GM12878 (cell line): ENCODE results near the gene CHAD. TPM values are rescaled to one million over a fixed set of nuclear protein-coding genes. Genes with fewer than 3 reads are reported as not detected.

Experiments
- ATAC-seq: fragments of 200-7000 bp; cut with Tn5 transposase; 3 replicates; pipeline ENCODE4 v1.9.1; 2020; ENCODE audit warnings: mild to moderate bottlenecking, moderate library complexity
- BruUV-seq: library from RNA; stranded (reverse); fragments of 400-500 nt; replicated peaks from 2 replicates; lab custom pipeline; 2021; lab: Mats Ljungman, UMichigan
- CTCF ChIA-PET: fragments of 300-600 bp; sonication (Branson Sonifier 250); formaldehyde crosslinking; extraction: SDS; loops from one replicate; lab custom pipeline; 2021; ENCODE audit warnings: inconsistent platforms; lab: Yijun Ruan, JAX
- POLR2A ChIA-PET: fragments of 350-600 bp; formaldehyde crosslinking; extraction: SDS; loops from one replicate; lab custom pipeline; 2021; ENCODE audit warnings: inconsistent platforms; lab: Charles Lee
- RAD21 ChIA-PET: fragments of 300-600 bp; sonication (Branson Sonifier 250); formaldehyde crosslinking; loops from one replicate; lab custom pipeline; 2023; ENCODE audit warnings: antibody characterized with exemption; ENCODE audit not compliant: unreplicated experiment; lab: Charles Lee
- SMC1A ChIA-PET: fragments of 300-600 bp; sonication (Branson Sonifier 250); formaldehyde crosslinking; loops from one replicate; lab custom pipeline; 2023; ENCODE audit not compliant: unreplicated experiment, uncharacterized antibody; lab: Charles Lee
- DNase-seq: peaks from one replicate; pipeline ENCODE4 v3.0.0-alpha.2; 2011; ENCODE audit warnings: low read depth, low spot score
- FAIRE-seq: peaks from 3 replicates; lab custom pipeline; 2011; peaks lifted over from hg19 to GRCh38; lab: Jason Lieb, UNC
- H2AFZ ChIP-seq: 2 replicates; pipeline ENCODE4 v1.6.0; 2011; ENCODE audit warnings: low read depth, low read length, control low read depth; ENCODE audit not compliant: control insufficient read depth
- H3K27ac ChIP-seq: 2 replicates; pipeline ENCODE4 v1.5.1; 2011; ENCODE audit warnings: control low read depth; ENCODE audit not compliant: control insufficient read depth, insufficient read depth
- H3K27me3 ChIP-seq, 2 experiments: replicated peaks in 1 of 2; 2 replicates each; pipeline versions ENCODE4 v1.6.0 to v1.6.1; 2011; ENCODE audit warnings: low read length in 1 of 2; ENCODE audit not compliant: control insufficient read depth in 2 of 2, insufficient read depth in 2 of 2
- H3K36me3 ChIP-seq, 2 experiments: 2 replicates each; pipeline ENCODE4 v1.5.1; 2011; ENCODE audit warnings: low read length in 1 of 2; ENCODE audit not compliant: control insufficient read depth in 2 of 2, insufficient read depth in 2 of 2
- H3K4me1 ChIP-seq: 2 replicates; pipeline ENCODE4 v1.6.1; 2011; ENCODE audit warnings: mild to moderate bottlenecking, low read length, moderate library complexity, mixed read lengths; ENCODE audit not compliant: control insufficient read depth, insufficient read depth
- H3K4me2 ChIP-seq: 2 replicates; pipeline ENCODE4 v1.6.0; 2011; ENCODE audit warnings: control low read depth; ENCODE audit not compliant: control insufficient read depth, insufficient read depth
- H3K4me3 ChIP-seq: fragments of 200-600 bp; sonication (generic); 2 replicates; pipeline ENCODE4 v1.5.1; 2016
- H3K79me2 ChIP-seq: 2 replicates; pipeline ENCODE4 v1.6.0; 2011; ENCODE audit warnings: low read length; ENCODE audit not compliant: control insufficient read depth, insufficient read depth
- H3K9ac ChIP-seq: 2 replicates; pipeline ENCODE4 v1.8.0; 2011; ENCODE audit warnings: low read length, control low read depth, mixed read lengths; ENCODE audit not compliant: control insufficient read depth, insufficient read depth
- H3K9me3 ChIP-seq: replicated peaks from 3 replicates; pipeline ENCODE4 v1.5.1; 2011; ENCODE audit warnings: mild to moderate bottlenecking, low read length; ENCODE audit not compliant: control insufficient read depth, insufficient read depth
- H4K20me1 ChIP-seq: 2 replicates; pipeline ENCODE4 v1.6.0; 2011; ENCODE audit not compliant: control insufficient read depth, insufficient read depth
- CREB1 ChIP-seq: IDR thresholded peaks from 2 replicates; pipeline ENCODE4 v1.6.1; 2012; ENCODE audit warnings: low read depth, mild to moderate bottlenecking, inconsistent platforms
- E2F4 ChIP-seq: IDR thresholded peaks from 2 replicates; pipeline ENCODE4 v1.6.1; 2012; ENCODE audit warnings: low read depth, low read length, improper control_type of control experiment
- MEF2A ChIP-seq: IDR thresholded peaks from 2 replicates; pipeline ENCODE4 v1.6.1; 2011; ENCODE audit warnings: low read depth, mild to moderate bottlenecking, low read length, moderate library complexity; ENCODE audit not compliant: insufficient read depth
- MLLT1 ChIP-seq: fragments of 450-650 bp; IDR thresholded peaks from 2 replicates; pipeline ENCODE4 v1.6.1; 2016; ENCODE audit warnings: mild to moderate bottlenecking
- MXI1 ChIP-seq: fragments of 150-350 bp; IDR thresholded peaks from 2 replicates; pipeline ENCODE4 v1.6.1; 2011; ENCODE audit warnings: low read depth, mild to moderate bottlenecking, inconsistent platforms, low read length, improper control_type of control experiment
- NFYB ChIP-seq: IDR thresholded peaks from 2 replicates; pipeline ENCODE4 v1.6.1; 2011; ENCODE audit warnings: low read depth, mild to moderate bottlenecking, low read length, improper control_type of control experiment, moderate library complexity; ENCODE audit not compliant: insufficient read depth
- RBBP5 ChIP-seq: fragments of 200-600 bp; sonication (generic); conservative IDR thresholded peaks from 2 replicates; pipeline ENCODE4 v1.6.1; 2016
- RFX5 ChIP-seq: IDR thresholded peaks from 2 replicates; pipeline ENCODE4 v1.6.1; 2011; ENCODE audit warnings: low read depth, low read length, improper control_type of control experiment
- SPI1 ChIP-seq: IDR thresholded peaks from 2 replicates; pipeline ENCODE4 v1.6.1; 2011; ENCODE audit warnings: low read depth, mild to moderate bottlenecking, low read length, moderate library complexity, borderline replicate concordance; ENCODE audit not compliant: insufficient read depth
- WGBS: methylation state at CpG from one replicate; pipeline ENCODE4 v1.1.6; 2016; ENCODE audit warnings: low lambda C conversion rate; ENCODE audit not compliant: insufficient replicate concordance, insufficient coverage; ENCODE audit errors: missing lambda C conversion rate; 5-methylcytosine and 5-hydroxymethylcytosine counted together
- in situ Hi-C: fragments of 300-500 bp; cut with MboI; formaldehyde crosslinking; loops from 9 replicates; pipeline ENCODE4 v1.14.3; 2018; ENCODE audit warnings: mixed read lengths
- intact Hi-C: fragments of 100-400 bp; cut with micrococcal nuclease; formaldehyde crosslinking; loops from one replicate; pipeline ENCODE4 v1.14.2; 2022; ENCODE audit not compliant: unreplicated experiment
- polyA plus RNA-seq, 11 experiments: library from polyadenylated mRNA; depleted of rRNA in 4 of 11; unstranded in 6 of 11; stranded (reverse) in 5 of 11; fragments of >200 nt; fragmentation: Nextera tagmentation in 4 of 11; fragmentation: Illumina TruSeq in 1 of 11; extraction: Ambion mirVana in 4 of 11; extraction: Trizol in 1 of 11; gene quantifications; 1 replicate in 1 of 11; 2 replicates in 10 of 11; pipeline versions ENCODE4 v1.2.1 to v1.2.3, GENCODE V29; 2011 to 2016; ENCODE audit warnings: inconsistent platforms in 2 of 11, missing spikeins in 2 of 11, low read depth in 1 of 11
- total RNA-seq, 4 experiments: library from RNA; depleted of rRNA in 3 of 4; stranded (reverse); fragments of >200 nt in 3 of 4; fragmentation: Illumina TruSeq in 1 of 4; extraction: Trizol in 1 of 4; gene quantifications; 2 replicates each; pipeline versions ENCODE4 v1.2.1 to v1.2.3, GENCODE V29; 2013 to 2021
- TF ChIP-seq, protein P1 (sequence below): fragments of 450-650 bp; IDR thresholded peaks from 2 replicates; pipeline ENCODE4 v1.6.1; 2017; ENCODE audit warnings: mild to moderate bottlenecking, low read depth, inconsistent platforms; ENCODE audit not compliant: poor library complexity, severe bottlenecking
- TF ChIP-seq, protein P2 (sequence below): IDR thresholded peaks from 2 replicates; pipeline ENCODE4 v1.6.1; 2012; ENCODE audit warnings: low read depth, low read length, improper control_type of control experiment
- TF ChIP-seq, protein P3 (sequence below): IDR thresholded peaks from 2 replicates; pipeline ENCODE4 v1.6.1; 2012; ENCODE audit warnings: low read depth, low read length, improper control_type of control experiment
- TF ChIP-seq, protein P4 (sequence below): fragments of 450-650 bp; IDR thresholded peaks from 2 replicates; pipeline ENCODE4 v1.6.1; 2017; ENCODE audit warnings: antibody characterized with exemption, mild to moderate bottlenecking, moderate library complexity
- TF ChIP-seq, protein P5 (sequence below): IDR thresholded peaks from 2 replicates; pipeline ENCODE4 v1.6.1; 2011; ENCODE audit warnings: low read depth, mild to moderate bottlenecking, low read length, moderate library complexity, borderline replicate concordance; ENCODE audit errors: extremely low read depth

CHAD gene
- total and polyA plus RNA-seq, 10 of the 15 experiments (the other 5 are each of a cell fraction or from before 2014, with no cell fraction given) = 0.06 TPM; not detected in 9

DNA sequence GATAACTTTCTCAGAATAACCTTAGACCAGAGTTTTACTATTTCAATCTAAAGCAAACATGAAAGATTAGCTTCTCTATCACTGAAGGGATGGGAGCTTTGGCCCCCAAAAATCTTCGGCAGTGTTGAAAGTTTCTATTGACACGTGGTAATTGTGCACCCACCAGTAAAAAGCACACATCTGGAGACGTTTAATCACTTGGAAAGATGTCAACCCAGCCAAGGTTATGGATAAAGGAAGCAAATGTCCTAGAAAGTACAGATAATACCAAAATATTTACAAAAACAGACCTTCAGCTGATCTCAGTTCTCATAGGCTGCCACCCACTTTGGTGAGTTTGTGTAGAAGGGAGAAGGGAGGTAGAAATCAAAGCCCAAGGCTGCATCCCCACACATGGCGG is 44.8 kb upstream of the CHAD start:
- H2AFZ ChIP-seq = no peak overlapping the region
- TF ChIP-seq, protein P1, sequence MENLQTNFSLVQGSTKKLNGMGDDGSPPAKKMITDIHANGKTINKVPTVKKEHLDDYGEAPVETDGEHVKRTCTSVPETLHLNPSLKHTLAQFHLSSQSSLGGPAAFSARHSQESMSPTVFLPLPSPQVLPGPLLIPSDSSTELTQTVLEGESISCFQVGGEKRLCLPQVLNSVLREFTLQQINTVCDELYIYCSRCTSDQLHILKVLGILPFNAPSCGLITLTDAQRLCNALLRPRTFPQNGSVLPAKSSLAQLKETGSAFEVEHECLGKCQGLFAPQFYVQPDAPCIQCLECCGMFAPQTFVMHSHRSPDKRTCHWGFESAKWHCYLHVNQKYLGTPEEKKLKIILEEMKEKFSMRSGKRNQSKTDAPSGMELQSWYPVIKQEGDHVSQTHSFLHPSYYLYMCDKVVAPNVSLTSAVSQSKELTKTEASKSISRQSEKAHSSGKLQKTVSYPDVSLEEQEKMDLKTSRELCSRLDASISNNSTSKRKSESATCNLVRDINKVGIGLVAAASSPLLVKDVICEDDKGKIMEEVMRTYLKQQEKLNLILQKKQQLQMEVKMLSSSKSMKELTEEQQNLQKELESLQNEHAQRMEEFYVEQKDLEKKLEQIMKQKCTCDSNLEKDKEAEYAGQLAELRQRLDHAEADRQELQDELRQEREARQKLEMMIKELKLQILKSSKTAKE = no peak
- no peak for TF ChIP-seq MEF2A
- TF ChIP-seq, protein P2, sequence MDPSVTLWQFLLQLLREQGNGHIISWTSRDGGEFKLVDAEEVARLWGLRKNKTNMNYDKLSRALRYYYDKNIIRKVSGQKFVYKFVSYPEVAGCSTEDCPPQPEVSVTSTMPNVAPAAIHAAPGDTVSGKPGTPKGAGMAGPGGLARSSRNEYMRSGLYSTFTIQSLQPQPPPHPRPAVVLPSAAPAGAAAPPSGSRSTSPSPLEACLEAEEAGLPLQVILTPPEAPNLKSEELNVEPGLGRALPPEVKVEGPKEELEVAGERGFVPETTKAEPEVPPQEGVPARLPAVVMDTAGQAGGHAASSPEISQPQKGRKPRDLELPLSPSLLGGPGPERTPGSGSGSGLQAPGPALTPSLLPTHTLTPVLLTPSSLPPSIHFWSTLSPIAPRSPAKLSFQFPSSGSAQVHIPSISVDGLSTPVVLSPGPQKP = no peak
- no peak for TF ChIP-seq CREB1
- TF ChIP-seq MLLT1 = no peak
- TF ChIP-seq RBBP5 = no peak
- no peak for TF ChIP-seq MXI1
- no peak for TF ChIP-seq RFX5
- no peak for TF ChIP-seq E2F4
- TF ChIP-seq SPI1 = no peak
- TF ChIP-seq, protein P3, sequence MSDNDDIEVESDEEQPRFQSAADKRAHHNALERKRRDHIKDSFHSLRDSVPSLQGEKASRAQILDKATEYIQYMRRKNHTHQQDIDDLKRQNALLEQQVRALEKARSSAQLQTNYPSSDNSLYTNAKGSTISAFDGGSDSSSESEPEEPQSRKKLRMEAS = no peak
- TF ChIP-seq, protein P4, sequence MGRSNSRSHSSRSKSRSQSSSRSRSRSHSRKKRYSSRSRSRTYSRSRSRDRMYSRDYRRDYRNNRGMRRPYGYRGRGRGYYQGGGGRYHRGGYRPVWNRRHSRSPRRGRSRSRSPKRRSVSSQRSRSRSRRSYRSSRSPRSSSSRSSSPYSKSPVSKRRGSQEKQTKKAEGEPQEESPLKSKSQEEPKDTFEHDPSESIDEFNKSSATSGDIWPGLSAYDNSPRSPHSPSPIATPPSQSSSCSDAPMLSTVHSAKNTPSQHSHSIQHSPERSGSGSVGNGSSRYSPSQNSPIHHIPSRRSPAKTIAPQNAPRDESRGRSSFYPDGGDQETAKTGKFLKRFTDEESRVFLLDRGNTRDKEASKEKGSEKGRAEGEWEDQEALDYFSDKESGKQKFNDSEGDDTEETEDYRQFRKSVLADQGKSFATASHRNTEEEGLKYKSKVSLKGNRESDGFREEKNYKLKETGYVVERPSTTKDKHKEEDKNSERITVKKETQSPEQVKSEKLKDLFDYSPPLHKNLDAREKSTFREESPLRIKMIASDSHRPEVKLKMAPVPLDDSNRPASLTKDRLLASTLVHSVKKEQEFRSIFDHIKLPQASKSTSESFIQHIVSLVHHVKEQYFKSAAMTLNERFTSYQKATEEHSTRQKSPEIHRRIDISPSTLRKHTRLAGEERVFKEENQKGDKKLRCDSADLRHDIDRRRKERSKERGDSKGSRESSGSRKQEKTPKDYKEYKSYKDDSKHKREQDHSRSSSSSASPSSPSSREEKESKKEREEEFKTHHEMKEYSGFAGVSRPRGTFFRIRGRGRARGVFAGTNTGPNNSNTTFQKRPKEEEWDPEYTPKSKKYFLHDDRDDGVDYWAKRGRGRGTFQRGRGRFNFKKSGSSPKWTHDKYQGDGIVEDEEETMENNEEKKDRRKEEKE = no peak
- TF ChIP-seq, protein P5, sequence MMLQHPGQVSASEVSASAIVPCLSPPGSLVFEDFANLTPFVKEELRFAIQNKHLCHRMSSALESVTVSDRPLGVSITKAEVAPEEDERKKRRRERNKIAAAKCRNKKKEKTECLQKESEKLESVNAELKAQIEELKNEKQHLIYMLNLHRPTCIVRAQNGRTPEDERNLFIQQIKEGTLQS = no peak
- TF ChIP-seq NFYB = no peak

More for the DNA sequence above, 44.8 kb upstream of the CHAD start:
- H3K27me3 ChIP-seq = no peaks in the 10 kb centered on the region
- ChIA-PET SMC1A (no interaction called here), CTCF (interaction anchor here (5.2 kb wide), 1 partner anchor 12 kb away, joined by 25 read pairs; no protein-coding TSS in a partner anchor), POLR2A (no interaction called here), RAD21 (no interaction called here)
- WGBS = 70% methylated on average over 4 of the region's 4 CpGs
- H4K20me1 ChIP-seq = no peaks in the 10 kb centered on the region
- H3K9me3 ChIP-seq = no peaks in the 10 kb centered on the region
- DNase-seq (no peak), FAIRE-seq (no peak), ATAC-seq (no peak)
- H3K36me3 ChIP-seq = no peaks in the 10 kb centered on the region
- H3K4me1 ChIP-seq = peaks cover 23% of the 10 kb centered on the region
- H3K27ac ChIP-seq = no peak overlapping the region
- in situ Hi-C loops (no loop called here), intact Hi-C loops (no loop called here)
- H3K4me2 ChIP-seq = no peak overlapping the region
- no peak overlapping the region for H3K4me3 ChIP-seq
- no TSS peak for BruUV-seq
- no peak overlapping the region for H3K9ac ChIP-seq
- peaks cover 3% of the 10 kb centered on the region; the same call in 1 of the 2 replicates for H3K79me2 ChIP-seq
